GM18511 (cell line): ENCODE results near the gene CDA.
"Not testable (repeated sequence)": the region's sequence is repeated elsewhere in the genome, so short reads cannot be mapped to it uniquely, and the experiment has no call there.

Experiments used
- ATAC-seq: cut with Tn5 transposase; IDR thresholded peaks from one replicate; pipeline ENCODE4 v1.9.1; 2021; ENCODE audit warnings: mild to moderate bottlenecking, moderate library complexity; ENCODE audit not compliant: unreplicated experiment

The CDA gene

DNA sequence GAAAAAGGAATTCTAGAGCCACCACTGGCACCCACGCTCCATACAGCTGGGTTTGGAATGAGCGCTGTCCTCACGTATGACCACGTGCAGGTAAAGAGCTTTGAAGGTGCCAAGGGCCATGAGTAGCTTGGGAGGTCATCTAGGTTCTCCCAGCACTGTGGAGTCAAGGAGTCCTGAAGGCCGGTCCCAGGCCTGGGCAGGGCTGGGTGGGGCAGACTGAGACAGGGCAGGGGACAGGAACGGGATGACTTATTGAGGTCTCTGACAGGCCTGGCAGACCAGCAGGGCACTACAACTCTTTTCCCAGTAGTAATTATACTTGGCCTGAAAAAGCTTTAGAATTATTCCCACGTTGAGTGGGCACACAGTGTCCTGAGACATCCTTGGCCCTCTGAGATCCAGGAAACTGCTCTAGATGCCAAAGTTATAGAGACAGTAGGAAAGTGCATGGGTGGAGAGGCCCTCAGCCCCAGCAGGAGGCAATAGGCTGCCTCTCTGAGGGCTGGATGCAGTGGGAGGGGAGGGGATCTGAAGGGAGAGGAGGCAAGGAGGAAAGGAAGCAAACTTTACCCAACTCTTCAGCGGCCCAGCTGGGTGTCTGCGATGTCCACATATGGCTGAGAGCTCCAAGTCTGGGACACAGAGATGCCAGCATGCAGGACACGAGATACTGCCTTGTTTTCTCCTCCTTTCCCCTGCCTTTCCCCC is 1.8 kb upstream of the CDA start:
- no peak for ATAC-seq

DNA sequence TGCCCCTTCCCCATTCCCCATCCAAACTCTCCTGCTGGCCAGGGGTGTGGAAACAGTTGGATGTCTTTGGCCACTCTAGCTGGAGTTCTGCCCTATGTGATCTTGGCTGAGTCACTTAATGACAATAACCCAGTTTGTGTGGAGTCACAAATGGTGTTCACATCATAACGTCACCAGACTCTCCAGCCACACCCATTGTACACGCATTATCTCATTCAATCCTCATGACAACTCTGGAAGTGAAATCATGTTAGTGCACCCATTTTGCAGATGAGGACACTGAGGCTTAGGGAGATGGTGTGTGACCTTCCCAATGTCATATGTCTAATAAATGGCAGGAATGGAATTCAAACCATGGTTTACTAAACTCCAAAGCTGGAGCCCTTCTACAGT is 1.2 kb upstream of the CDA start:
- no peak for ATAC-seq

DNA sequence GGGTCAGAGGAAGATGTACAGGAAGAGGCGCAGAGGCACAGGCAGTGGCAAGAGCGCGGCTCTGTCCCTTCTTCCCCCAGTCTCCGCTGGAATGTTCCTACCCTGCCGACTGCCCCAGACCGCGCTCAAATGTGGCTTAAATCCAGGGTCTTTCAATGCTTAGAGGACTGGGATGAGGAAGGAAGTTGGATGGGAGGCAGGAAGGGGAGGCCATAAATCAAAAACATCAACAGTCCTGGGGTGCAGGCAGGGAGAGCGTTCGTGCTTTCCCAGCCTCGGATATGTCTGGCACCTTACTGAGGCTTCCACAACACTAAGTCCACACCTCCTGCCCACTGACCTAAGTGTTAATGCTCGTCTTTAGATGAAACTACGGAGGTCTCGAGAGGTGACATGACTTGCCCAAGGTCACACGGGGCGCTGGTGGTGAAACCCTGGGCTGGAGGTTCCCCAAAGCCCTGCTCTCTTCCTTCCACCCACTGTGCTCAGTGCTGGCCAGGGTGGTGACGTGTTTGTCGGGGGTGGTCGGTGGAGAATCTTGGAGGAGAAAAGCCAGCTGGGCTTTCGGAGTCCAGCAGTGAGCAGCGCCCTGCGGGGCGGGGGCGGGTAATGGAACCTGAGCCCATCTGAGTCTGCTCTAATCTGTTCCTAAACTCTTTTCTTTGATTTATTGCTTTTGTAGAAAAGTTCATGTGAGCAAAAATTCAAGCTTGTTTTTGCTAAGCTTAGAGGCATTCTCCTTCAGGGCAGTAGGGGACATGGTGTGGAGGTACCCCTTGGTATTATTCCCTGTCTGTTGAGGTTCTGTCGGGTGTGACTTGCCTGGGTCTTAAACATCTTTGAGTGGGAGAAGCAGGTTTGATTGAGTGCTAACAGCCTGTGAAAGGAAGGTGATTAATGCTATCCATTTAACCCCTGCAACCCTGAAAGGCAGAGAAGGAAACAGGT is 708 bp downstream of the CDA start:
- no peak for ATAC-seq

DNA sequence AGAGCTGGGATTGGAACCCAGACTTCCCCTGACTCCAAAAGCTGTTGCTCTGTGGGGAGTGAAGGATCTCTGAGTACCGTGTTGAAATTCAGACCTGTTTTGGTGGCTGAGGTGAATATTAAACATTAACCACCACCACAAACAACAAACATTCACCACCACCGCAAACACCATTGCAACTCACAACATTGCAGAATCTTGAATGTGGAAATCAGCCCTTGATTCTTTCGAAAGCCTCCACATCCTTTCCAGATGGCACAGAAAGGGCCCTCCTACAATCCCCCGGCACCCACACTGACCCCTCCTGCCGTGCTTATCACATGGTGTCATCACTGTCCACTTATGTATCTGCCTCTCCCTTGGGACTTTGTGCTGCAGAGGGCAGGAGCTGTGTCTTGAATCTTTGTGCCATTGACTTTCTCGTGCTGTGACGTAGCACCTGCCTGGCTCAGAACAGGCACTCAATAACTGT is 1.4 kb downstream of the CDA start:
- no peak for ATAC-seq

DNA sequence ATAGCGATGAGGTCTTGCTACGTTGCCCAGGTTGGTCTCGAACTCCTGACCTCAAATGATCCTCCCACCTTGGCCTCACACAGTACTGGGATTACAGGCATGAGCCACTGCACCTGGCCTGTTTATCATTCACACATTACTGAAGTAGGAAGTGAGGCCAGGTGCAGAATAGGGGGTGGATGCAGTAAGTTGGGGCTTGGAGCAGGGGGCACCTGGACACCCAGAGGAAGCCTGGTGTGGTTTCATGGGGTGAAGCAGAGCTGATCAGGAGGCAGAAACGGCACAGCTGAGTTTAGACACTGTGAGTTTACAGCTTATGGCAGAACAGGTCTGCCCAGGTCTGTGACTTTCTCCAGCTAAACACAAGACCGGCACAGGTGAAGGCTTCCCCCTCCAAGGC is 4.9 kb downstream of the CDA start:
- ATAC-seq = no peak

DNA sequence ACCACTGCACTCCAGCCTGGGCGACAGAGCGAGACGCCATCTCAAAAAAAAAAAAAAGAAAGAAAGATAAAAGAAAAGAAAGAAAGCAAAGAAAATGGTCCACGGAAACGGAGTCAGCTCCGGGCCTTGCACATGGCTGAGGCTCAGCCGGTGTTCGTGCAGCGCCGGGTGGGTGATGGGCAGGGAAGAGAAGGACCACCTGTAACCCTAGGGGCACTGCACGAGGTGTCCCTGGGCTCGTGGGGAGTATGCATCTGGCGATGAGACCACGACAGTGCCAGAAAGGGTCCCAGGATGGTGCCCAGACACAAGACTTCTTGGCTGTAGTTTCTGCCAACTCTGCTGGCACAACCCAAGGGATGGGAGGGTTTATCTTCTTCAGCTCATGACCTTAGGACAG is 5.8 kb downstream of the CDA start:
- ATAC-seq = no peak

DNA sequence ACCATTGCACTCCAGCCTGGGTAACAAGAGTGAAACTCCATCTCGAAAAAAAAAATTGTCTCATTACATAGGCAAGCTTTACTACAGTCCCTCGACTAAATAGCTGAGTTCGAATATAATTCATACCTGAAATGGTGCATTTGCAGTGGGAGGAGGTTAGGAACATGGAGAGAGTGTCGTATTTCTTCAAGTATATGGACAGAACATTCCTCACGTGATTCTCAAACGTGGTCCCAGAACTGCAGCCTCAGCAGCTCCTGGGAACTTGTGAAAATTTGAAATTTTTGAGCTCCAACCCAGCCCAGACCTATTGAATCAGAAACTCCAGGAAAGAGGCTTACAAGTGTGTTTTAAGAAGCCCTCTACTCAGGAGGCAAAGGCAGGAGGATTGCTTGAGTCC is 7.2 kb downstream of the CDA start:
- no peak for ATAC-seq

DNA sequence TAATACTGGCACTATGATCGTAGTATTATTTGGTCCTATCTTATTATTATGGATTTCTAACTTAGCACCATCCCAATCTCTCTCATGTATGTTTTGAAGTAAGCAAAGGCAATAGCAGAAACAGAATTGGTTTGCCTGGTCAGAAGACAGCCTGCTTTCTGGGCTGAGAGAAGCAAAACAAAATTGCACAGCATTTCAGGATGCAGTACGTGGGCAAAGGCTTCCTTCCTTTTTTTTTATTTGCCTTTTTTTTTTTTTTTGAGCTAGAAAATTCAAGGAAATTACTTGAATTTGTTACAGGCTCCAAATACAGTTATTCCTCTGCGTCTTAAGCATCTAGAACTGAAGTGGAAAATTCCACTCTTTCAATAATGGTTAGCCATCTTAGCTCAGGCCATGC is 8.8 kb downstream of the CDA start:
- ATAC-seq = no peak

DNA sequence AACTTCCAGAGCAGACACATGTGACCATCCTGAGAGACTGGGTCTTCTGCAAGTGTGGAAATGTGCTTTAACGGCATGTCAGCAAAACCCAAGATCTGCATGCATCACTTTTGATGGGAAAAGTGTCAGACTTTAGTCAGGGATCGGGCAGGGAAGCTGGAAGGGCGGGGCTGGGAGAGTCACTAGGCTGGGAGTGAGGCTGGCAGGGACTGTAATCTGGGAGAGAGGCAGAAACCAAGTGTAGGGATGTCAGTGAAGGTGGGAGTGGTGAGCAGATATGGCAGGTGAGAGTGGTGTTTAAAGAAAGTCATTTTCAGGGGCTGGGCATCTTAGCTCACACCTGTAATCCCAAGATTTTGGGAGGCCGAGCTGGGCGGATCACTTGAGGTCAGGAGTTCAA is 11.3 kb downstream of the CDA start:
- no peak for ATAC-seq

DNA sequence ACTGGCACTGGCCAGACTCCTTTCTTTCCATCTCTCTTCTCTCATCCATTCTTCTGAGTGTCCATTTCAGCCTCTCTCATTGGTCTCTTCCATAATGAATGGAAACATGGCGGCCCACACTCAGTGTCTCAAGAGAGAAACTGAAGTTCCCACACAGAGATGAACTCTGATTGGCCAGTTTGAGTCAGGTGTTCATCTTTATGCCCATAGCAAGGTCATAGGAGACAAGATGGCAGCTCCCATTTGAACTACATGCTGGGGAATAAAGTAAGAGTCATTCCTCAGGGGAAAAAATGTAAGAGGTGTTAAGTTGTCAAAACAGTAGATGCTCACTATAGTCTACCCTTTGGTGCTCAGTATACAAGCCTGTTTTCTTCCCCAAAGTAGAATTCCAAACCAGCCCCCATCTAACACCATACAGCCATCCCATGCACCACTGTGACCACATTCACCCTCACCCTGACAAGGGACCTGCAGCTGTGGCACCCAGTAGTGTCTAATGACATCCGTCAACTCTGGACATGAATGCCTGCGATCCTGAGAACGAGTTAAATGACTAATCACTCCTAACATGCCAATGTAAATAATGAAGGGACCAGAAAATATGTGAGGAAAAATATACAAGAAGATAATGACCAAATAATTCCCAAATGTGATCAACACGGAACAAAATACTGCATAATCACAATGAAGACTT is 12.4 kb downstream of the CDA start:
- ATAC-seq = no peak

DNA sequence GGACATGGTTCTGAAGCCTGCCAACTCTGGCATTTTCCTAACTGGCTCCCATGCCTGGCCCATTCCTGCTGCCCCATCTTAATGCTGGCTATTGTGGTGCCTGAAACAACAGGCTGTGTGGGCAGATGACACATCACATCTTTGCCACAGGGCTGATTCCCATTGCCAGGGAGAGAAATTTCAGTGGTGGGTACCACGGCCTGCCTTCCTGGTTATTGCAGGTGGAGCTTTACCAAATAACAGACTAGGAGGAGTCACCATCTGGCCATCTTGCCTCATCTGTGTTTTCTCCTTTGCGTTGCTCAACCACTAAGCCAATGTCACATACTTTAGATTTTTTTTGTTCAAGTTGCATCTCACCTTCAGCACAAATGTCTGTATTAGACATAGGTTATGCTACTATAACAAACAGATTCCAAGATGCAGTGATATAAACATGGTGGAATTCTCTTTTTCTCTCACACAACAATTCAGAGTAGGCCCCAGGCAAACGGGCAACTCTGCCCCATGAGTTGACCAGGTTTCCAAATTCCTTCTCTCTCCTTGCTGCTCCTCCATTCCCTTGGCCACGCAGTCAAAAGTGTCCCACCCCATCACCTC is 14.1 kb downstream of the CDA start:
- ATAC-seq = no peak

DNA sequence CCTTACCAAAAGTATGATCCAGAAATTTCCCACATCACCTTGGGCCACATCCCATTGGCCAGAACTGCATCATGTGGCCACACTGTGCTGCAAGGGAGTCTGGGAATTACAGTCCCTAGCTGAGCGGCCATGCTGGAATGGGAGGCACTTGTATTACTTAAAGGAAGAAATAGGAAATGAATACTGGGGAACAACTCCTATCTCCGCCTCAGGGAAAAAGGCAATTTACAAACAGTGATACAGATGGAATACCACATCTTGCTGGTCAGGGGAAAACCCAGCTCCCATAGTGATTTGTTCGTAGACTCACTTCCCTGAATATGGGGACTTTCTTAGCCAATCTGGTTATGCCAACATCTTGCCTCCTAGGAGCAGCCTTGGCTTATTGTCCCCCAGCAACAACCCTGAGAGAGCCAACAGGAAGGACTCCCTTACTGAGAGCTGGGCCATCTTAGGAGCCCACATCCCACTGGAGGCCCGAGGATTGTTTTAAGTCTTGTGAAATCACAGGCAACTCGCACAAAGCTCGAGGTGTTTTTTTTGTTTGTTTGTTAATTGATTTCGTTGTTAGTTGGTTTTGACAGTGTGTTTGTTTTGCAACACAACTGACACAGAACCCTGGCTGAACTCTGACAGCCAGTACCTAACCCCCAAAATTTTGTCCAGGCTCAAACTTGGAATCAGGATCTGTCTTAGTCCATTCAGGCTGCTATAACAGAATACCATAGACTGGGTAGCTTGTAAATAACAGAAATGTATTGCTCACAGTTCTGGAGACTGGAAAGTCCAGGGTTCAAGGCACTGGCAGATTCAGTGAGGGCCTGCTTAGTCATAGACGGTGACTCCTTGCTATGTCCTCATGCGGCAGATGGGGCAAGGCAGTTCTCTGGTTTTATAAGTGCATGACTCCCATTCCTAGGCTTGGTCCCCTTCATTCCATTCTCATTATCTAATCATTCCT is 14.9 kb downstream of the CDA start:
- no peak for ATAC-seq

DNA sequence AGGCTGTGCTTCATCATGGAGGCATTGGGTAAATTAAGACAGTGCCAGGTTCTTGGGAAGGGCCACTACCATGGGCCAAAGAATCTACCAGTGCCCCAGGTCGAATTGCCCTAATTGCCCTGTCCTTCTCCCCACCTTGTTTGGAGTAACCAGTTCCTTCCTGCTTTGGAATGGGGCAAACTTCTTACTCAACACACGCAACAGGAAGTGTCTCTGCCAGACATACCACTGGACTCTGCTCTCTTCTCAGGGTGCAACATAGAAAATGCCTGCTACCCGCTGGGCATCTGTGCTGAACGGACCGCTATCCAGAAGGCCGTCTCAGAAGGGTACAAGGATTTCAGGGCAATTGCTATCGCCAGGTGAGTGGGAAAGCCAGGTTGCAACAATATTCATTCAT is 15.8 kb downstream of the CDA start:
- ATAC-seq = no peak

DNA sequence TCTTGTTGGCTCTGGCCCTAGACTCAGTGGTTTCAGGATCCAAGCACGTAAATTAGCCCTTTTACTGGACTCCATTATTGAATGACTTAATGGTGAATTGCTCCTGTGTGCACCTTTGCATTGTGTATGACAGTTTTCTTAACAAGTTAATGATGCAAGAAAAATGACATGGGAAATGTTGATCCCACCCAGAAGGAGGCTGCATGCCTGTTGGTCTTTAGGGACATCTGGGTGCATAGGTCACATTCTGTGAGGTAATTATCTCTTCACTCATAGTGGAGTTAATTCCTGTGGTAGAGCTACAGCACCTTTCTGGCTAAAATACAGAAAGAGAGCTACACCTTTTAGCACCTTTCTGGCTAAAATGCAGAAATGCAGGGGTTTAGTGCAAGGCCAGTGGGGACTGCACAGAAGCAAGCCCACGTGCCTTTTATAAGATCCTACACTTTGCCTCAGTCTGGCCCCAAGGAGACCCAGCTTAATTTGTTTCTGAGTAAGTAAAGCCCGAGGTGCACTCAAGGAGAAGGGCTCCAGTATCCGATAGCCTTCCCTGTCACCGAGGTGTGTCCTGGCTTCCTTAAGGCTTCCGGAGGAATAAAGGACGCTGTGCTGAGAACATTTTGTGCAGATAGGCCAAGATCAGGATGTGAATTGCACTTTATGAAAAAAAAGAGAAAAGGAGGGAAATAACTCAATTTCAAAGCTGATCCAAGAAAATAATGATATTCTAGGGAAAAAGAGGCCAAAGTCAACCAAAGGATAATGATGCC is 18.1 kb downstream of the CDA start:
- not testable (repeated sequence) for ATAC-seq

DNA sequence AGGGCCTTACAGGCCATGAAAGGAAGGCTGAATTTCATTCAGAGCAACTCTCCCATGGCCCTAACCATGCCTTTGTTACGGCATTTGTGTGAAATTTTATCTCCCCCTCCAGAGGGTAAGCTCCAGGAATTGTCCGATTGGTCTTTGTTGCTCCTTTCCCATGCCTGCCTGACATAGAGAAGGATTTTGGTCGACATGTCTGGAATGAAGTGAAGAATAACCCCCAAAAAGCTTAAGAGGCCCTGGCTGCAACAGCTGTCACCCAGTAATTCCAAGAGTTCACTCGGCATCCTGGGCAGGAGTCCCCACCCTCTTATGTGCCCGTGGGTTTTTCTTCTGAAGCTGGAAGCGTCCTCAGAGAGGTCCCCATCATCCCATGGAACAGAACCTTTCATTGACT is 20.6 kb downstream of the CDA start:
- no peak for ATAC-seq

DNA sequence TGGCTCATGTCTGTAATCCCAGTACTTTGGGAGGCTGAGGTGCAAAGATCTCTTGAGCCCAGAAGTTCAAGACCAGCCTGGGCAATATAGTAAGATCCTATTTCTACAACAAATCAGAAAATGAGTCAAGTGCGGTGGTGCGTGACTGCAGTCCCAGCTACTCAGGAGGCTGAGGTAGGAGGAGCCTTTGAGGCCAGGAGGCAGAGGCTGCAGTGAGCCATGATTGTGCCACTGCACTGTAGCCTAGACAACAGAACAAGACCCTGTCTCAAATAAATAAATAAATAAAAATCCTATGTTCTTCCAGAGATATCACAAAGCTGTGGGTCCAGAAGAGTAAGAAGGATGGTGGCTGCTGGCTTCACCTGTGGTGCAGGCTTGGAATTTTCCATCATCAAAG is 22.1 kb downstream of the CDA start:
- ATAC-seq = no peak

DNA sequence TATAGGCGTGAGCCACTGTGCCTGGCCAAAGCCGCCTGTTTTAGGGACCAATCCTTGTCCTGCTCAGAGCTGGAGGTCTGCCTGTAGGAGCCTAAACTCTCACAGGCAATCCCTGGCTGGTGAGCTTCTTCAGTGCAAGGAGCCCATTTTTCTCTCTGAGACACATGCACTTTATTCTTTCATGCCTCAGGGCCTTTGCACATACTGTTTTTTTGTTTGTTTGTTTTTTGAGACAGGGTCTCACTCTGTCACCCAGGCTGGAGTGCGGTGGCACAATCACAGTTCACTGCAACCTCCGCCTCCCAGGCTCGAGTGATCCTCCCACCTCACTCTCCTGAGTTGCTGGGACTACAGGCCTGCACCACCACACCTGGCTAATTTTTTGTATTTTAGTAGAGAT is 22.8 kb downstream of the CDA start:
- ATAC-seq = no peak

DNA sequence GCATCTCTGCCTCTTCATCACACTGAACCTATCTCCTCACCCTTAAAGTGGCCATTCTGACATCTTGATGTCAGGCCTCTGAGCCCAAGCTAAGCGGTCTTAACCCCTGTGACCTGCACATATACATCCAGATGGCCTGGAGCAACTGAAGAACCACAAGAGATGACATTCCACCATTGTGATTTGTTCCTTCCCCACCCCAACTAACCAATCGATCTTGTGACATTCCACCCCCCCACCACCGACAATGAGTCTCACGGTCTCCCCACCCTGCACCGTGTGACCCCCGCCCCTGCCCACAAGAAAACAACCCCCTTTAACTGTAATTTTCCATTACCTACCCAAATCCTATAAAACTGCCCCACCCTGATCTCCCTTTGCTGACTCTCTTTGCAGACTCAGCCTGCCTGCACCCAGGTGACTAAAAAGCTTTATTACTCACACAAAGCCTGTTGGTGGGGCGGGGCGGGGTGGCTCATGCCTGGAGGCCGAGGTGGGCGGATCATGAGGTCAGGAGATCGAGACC is 23.4 kb downstream of the CDA start:
- no peak for ATAC-seq

DNA sequence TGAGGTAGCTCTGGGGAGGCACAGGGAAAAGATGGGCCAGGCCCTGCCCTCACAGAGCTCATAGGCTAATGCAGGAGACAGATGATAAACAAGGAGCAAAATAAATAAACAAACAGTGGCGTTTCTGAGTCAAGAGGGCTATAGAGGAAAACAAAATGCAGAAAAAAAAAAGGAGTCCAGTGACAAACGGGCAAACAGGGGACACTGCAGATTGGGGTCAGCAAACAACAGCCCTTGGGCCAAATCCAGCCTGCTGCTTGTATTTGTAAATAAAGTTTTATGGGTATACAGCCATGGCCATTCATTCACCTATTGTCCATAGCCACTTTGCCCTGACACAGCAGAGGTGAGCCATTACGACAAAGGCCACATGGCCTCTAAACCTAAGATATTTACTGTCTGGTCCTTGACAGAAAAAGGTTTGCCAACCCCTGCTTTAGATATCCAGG is 25.3 kb downstream of the CDA start:
- no peak for ATAC-seq
